Activated CD4-positive, alpha-beta T cell treated with anti-CD3 and anti-CD28 coated beads for 24 hours (primary cell): Measurements from ENCODE around the gene TRIB2.

ENCODE experiments used
- DNase-seq, 2 donors: peaks; one replicate each; pipeline ENCODE4 v3.0.0-alpha.2; 2020; ENCODE audit warnings: low read depth in 2 of 2

The TRIB2 gene

DNA sequence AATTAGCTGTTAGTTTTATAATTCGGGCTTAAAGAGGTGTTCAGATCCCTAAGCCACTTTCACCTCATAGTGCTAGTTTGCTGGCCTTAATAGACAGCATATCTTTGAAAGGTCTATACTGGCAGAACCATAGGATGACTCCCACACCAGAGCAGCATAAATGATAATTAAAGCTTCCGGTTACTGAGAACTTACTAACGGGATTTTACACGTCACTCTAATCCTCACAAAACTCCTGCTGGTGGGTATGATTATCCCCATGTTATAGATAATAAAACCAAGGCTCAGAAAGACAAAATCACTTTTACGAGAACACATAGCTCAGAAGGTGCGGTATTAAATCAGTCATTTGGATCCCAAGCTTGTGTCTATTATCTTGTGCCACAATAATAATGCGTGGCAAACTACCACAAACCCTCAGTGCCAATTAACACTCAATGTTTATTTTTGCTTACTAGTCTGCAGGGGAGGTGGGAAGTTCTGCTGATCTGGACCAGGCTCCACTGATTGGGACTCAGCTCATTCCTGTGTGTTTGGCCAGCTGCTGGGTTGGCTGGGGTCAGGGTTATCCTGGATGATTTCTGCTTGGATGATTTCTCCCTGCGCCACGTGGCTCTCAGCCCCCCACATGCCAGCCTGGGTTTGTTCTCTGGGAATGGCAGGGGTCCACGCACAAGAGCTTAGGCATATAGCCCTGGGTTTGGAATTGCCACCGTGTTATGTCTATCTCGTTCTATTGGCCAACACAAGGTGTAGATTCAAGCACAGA, 62.3 kb downstream of the TRIB2 start:
- DNase-seq = no peak

DNA sequence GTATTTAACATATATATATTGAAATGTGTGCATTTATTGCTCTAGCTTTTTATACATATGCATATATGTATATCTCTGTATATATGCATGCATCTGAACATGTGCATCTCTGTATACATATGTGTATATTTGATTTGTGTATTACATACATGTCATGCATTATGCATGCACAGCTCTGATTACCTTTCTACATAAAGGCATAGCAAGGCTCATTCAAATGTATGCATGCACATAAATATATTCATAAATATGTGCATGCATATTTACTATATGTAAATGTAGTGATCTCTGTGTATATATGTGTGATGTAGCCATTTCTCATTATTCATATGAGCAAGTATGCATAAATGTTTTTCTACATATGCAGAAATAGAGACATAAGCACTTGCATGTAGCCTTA, 64.6 kb downstream of the TRIB2 start:
- no peak for DNase-seq

DNA sequence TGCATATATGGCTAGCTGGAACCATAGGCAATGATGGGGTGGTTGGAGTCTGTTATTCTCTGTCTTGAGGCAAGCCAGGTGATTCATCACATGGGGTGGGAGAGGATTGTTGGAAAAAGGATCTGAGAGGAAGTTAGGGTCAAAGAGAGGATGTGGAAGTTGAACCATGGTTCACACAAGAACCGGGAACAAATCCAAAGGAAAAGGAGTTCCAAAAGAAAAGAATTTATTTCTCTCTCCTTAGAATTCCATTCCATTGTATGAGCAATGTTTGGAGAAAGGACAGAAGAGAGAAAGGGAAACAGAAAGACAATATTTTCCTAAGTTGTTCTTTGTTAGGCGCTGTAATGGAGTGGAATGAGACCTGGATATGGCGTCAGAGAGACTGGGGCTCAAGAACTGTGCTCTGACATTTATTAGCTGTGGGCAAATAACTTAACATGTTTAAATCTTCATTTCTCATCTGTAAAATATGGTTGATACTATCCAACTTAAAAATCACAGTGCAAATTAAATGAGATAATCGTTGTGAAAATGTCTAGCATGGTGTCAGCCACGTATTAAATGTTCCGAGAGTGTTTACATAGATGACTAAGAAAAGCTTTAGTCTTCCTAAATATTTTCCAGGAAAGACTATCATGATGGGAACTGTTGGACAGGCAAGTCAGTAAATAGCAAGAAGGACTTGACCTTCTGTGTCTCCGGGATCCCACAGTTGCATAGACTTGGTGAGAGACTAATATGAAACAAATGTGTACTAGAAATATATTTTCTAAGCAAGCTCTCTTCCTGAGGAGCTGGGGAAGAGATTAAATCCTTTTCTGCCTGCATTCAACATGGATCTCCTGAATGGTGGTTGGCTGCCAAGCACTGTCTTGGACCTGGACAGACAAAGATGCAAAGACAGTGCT, 71.4 kb downstream of the TRIB2 start:
- DNase-seq = no peak

DNA sequence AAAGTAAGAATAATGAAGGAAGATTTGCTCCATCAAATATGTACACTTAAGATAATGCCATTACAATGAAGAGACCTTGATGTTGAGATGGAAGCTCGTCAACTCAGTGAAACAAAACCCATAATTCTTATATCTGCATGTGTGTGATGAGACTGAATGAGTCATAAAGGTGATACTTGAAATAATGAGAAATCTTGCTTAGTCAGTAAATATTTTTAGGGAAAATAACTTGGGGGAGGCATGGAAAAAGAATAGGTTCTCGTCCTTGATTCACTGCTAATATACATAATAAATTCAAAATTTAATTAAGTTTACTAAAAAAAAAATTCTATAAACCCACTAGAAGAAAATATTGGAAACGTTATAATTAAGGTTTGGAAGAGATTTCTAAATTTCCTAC, 75.2 kb downstream of the TRIB2 start:
- DNase-seq = no peak
